Stimulated activated CD8-positive, alpha-beta memory T cell treated with anti-CD3 and anti-CD28 coated beads, Interleukin-15, amount 100 ng/mL, for 48 hours (primary cell): ENCODE data around the gene PADI3.
"Not testable (repeated sequence)": the region's sequence is repeated elsewhere in the genome, so short reads cannot be mapped to it uniquely, and the experiment has no call there.

Source experiments
- DNase-seq, 2 donors: peaks; one replicate each; pipeline ENCODE4 v3.0.0-alpha.2; 2020; ENCODE audit warnings: low read depth in 2 of 2

PADI3 gene

DNA sequence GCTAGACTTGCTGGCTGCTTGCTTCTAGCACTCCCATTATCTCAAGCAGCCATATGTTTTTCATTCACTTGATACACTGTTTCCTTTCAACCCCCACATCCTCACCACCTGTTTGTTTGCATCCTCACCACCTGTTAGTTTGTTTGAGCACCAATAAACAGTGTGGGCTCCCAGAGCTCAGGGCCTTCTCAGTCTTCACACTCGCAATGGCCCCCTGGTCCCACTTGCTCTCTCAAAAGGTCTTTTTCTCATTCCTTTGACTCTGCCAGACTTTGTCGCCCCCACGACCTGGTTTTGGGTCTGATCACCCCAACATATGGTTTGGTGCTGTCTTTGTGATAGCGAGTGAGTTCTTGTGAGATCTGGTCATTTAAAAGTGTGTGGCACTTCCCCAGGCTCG, 52.9 kb downstream of the PADI3 start:
- DNase-seq: no peak

DNA sequence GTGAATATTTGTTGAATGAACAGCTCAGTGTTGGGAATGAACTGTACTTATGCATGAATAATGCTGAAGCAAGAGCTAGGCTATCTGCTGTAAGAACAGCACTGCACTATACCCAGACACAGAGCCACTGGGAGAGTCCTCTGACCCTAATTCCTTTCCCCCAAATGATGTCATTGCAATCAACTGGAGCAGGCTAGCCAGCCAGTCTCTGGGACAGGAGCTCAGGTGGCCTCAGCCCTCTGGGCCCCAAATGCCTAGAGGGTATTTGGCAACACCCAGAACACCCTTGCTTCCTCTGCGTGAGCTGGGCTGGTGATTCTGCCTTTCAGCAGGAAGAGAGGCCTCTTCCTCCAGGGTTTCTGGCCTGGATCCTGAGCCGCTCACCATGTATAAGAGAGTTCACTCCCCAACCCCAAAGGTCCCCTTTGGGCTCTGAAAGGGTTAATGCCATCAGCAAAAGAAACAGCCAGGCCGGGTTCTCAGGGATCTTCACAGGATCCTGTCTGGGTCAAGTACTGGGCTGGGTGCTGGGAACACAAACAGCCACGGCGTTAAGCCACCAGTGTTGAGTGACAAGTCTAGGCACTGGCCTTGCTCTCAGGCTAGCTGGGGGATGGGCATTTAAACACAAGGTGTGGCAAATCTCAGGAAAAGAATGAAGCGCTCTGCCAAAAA, 55.4 kb downstream of the PADI3 start:
- no peak for DNase-seq

DNA sequence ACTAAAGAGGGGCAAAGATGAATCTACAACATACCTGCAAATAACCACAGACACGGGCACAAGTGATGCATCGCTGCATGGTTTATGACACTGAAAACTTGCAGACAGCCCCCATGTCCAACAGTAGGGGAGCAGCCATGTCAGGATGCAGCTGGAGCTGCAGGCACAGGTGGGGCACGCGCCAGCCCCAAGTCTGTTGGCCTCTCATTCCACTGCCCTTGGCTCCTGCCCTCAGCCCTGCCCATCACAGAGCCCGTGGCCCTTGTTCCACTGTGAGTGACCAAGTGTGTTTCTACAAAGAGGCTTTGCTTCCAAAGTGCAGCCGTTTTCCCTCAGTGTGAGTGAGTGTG, 55.9 kb downstream of the PADI3 start:
- no peak for DNase-seq

DNA sequence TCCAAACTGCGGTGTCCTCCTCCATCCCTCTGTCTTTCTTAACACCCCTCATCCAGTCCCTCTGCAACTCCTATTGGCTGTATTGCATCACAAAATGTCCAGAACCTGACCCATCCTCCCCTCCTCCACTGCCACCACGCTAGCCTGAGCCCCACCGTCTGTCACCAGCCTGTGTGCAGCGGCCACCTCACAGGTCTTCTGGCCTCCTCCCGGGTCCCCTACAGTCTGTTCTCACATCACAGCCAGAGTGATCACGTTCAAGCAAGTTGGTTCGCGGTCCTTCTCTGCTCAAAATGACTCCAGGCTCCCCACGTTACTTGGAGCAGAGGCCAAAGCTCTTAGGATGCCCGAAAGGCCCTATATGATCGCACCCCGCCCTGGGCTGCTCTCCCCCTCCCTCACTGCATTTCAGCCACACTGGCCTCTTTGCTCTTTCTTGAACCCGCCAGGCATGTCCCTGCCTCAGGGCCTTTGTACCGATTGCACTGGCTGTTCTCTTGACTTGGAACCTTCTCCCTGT, 56.7 kb downstream of the PADI3 start:
- no peak for DNase-seq

DNA sequence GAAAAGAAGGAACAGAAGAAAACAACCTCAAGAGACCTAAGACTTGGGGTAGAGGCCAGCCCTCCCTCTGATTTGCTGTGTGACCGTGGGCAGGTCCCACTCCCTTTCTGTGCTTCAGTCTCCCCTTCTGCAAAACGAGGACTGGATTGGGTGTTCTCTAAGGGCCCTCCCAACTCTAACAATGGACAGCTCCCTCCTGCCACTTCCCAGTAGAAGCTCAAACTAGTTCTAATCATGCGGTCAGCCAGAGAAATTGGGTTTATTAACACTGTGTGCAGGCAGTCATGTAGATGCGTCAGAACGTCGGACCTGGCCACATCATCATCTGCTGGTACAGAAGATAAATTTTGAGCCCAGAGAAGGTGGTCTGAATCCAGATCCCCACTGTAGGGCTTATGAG, 57.5 kb downstream of the PADI3 start:
- no peak for DNase-seq

DNA sequence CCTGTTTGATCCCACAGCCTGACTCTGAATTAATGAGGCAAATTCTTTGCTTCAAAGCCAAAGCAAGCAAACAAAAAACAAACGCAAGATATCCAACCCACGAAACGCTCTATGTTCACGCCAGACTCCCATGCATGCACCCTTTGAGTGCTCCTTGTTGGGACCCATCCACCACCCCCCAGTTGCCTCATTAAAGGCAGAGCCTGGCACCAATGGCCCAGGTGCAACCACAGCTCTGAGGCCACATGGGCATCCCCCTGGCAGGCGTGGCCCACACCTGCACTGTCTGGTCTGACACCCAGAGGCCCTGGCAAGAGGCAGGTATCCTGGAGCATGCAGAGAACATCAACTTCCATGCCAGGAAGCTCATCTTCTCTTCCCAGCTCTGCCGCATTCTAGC, 58.0 kb downstream of the PADI3 start:
- DNase-seq: no peak

DNA sequence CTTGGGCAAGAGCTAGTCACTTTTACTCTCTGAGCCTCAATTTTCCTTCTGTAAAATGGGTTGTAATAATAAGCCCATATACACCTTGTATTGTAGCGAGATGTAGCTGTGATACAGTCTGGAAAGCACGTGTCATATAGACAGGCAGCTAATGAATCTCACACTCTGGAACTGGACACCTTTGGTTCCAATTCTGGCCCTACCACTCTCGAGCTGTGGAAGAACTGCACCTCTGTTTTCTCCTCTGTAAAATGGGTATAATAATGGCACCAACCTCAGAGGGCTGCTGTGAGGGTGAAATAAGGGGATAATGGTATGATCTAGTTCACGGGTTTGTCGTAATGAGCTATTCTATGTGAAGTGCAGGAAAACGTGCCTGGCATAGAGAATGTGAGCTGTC, 58.4 kb downstream of the PADI3 start:
- DNase-seq: no peak

DNA sequence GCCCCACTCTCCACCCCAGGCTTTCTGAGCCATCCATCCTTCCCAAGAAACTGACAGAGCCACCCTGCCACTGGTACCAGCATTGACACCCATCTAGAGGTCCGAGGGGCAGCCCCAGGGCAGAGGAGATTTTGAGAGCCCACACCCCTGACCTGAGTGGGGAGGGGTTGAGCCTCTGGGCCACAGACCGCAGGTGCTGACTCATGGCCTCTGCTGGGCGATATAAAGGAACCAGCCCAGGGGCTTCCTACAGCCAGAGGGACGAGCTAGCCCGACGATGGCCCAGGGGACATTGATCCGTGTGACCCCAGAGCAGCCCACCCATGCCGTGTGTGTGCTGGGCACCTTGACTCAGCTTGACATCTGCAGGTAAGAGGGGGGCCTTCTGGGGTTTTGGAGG, 59.0 kb downstream of the PADI3 start, which contains the start of gene PADI4:
Gene PADI4, plus strand, starts transcription at position 252 of the 400 bp plus-strand sequence. Its CDS starts 26 bp downstream, at position 278.
- no peak for DNase-seq

DNA sequence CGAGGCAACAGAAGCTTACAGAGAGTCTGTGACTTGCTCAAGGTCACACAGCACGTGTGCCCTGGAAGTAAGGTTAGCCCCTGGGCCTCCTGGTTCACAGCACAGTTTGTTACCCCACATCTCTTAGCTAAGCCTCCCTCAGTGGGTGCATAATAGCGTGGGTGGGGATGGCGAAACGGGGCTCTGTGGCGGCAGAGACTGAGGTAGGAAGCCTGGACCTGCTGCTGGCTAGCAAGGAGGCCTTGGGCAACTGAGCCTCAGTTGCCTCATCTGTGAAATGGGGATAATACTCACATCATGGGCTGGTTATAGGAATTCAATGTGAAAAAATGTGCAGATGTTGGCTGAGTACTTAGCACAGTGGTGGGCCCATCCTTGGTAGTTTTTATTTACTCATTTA, 59.7 kb downstream of the PADI3 start:
- no peak for DNase-seq

DNA sequence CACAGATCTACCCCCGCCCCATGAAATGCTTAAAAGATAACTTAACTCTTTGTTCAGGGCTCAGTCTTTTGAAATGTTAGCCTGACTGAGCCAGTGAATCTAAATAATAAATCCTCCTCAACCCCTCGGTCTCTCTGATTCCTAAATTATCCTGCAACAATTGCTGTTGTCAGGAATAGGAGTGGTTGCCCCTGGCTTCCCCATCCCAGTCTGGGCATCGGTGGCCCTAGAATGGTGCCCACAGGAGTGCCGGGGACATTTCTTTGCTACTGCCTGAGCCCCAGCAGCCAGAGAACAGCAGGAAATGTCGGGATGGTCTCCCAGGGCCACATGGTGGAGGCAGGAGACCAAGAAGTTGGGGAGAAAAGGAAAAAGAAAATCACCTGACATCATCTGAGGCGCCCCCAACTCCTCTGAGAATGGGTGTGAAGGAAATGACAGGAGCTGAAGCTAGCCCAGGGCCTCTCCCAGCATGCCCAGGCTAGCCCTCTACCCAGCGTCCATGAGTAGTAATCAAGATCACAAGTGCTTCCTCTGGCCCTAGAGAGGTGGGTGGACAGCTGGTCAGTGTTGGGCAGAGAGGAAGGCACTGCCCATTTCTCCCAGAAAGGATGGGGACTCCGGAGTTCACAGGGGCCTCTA, 60.6 kb downstream of the PADI3 start:
- DNase-seq: no peak

DNA sequence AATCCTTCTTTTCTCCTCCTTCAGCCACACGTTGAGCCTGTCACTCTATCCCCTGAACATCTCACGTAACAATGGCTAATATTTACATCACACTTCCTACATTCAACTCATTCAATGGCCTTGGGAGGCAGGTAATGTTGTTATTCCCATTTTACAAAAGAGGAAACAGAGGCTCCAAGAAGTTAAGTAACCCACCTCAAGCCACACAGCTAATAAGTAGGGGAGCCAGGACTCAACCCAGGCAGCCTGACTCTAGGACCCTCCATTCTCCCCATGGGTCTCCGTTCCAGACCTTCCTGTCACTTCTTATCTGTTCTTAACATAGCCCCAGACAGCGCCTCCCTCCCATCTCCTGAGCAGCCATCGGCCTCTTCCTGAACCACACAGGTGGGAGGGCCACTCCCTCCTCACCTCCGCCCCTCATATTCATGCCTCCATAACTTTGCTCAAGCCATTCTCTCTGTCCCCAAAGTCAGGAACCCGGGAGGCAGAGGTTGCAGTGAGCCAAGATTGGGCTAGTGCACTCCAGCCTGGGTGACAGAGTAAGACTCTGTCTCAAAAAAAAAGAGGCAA, 61.3 kb downstream of the PADI3 start:
- DNase-seq: no peak

DNA sequence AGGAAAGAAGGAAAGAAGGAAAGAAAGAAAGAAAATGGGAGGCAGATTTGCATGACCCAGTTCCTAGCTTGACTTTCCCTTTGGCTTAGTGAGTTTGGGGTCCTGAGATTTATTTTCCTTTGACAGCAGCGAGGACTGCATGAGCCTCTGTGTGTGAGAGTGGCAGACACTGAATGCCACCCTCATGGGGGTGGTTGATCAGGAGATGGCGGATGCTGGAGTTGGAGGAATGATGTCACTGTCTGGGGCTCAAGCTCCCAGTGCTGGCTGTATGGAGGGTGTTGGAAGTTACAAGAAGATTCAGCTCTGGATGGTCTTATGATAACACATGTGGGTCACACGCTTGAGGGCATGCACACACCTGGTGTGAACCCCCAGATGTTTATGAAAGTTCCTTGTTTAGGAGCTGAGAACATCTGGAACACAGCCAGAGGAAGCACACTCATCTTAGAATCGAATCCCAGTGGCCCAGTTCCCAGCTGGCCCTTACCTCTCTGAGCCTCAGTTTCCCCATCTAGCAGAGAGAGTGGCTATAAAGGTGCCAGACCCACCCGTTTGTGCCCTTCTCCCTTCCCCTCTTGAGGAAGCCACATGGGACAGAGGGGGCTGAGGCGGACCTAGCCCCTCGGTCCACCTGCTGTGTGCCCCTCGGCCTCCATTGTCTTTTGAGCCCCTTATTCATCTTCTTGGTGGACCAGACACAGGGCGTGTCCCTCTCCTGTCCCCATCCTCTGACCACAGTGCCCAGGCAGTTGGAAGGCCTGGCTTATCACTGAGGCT, 64.8 kb downstream of the PADI3 start:
- DNase-seq: no peak

DNA sequence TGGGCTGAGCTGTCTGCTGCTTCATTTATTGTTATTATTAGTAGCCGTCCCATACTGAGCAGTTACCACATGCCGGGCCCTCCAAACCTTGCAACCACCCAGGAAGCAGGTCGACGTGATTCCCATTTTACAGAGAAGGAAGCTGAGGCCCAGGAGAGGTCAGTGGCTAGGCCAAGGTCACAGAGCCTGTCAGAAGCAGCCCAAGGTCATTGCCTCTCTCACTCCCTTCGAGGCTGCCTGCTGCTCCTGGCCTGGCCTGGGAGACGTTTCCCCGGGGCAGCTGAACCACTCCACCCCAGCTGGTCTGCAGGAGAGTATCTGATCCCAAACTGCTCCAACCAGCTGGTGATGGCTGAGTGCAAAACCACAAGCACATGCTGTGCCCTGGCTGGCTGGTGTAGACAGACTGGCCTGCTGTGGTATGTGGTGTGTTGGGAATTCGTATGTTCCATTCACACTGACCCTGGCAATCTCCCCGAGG, 65.6 kb downstream of the PADI3 start:
- no peak for DNase-seq

DNA sequence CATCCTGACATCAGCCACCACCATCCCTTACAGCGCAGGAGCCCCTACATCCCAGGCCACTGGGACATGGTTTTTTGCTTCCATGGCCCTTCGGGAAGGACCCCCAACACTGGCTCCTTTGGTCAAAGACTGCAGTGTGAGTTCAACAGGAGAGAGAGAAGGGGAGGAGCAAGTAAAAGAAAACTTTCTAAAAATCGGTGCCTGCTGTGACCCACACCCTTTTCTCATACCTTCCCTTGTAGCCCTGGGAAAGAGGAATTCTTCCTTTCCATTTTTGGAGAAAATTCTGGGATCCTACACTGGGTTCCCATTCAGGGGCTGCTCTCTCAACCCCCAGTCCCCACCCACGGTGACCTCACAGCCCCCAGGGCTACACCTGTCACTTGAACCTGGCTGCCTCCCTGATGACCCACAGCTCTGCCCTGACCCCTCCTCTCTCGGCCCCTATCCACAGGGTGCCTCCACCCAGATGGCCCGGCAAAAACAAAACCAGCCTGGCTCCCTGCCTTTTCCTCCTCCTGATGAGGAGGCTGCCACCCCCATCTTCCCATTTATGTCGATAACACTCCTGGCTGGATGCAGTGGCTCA, 66.7 kb downstream of the PADI3 start:
- DNase-seq: no peak

DNA sequence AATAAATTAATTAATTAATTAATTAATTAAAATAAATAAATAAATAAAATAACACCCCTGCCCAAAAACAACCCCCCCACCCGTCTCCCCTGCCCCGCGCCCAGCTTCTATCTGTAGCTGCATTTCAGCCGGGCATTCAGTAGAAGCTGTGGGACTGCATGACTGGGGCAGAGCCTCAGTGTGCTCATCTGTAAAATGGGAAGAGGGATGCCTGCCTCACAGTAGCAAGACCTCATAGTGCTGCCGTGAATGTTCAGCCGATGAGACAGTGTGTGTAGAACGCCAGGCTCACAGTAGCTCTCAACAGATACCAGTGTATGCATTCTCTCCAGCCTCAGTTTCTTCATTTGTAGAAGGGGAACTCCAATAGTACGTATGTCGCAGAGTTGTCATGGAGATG, 67.8 kb downstream of the PADI3 start:
- no peak for DNase-seq

DNA sequence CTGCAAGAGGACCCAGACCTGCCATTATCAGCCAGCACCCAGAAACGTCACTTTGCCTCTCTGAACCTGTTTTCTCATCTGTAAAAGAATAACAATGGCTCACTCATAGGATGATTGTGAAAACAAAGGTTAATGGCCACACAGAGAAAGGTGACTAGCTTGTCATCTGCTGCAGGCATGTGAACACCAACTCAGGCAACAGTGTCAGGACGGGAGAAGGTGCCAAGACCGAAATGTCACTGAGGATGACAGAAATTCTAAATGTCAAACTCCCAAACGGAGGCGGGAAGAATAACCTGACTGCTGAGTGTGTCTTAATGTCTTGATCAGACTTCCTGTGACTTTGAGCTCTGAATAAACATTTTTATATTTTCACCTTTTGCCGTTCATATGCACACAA, 69.4 kb downstream of the PADI3 start:
- DNase-seq: no peak

DNA sequence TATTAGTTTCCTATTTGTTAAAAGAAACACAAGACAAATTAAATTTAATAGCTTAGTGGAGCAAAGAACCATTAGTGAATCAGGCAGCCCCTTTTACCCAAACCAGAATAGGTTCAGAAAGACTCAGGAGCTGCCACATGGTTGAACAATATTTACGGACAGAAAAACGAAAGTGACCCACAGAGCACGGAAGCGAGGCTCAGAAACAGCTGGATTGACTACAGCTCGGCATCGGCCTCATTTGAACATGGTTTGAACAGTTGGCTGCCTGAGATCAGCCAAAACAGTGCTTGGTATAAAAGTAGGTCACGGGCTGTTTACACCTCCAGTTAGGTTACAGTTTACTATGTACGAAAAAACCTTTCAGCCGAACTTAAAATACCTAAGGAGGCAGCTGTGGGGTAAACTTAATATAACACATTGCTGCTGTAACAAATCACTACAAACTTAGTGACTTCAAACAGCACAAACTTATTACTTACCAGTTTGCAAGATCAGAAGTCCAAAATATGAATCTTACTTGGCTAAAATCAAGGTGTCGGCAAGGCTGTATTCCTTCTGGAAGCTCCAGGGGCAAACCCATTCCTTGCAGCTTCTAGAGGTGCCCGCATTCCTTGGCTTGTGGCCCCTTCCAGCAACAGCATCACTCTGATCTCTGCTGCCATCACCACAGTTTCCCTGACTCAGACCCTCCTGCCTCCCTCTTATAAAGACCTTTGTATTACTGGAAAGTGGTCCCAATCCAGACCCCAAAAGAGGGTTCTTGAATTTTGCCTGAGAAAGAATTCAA, 70.9 kb downstream of the PADI3 start:
- no peak for DNase-seq

DNA sequence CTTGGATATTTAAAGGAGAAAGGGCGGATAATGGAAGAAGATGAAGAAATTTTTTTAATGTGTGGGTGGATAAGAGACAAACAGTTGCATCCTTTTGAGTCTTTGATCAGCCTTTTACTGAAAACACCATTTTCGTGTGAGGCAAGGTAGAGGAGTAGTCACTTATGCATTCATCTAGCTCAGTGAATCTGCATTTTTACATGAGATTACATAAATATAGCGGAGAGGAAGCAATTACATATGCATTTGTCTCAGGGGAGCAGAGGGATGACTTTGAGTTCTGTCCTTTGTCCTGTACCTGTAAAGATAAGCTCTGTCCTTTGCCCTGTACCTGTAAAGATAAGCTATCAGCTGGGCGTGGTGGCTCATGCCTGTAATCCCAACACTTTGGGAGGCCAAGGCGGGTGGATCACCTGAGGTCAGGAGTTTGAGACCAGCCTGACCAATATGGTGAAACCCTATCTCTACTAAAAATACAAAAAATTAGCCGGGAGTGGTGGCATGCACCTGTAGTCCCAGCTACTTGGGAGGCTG, 73.0 kb downstream of the PADI3 start:
- DNase-seq: not testable (repeated sequence)

DNA sequence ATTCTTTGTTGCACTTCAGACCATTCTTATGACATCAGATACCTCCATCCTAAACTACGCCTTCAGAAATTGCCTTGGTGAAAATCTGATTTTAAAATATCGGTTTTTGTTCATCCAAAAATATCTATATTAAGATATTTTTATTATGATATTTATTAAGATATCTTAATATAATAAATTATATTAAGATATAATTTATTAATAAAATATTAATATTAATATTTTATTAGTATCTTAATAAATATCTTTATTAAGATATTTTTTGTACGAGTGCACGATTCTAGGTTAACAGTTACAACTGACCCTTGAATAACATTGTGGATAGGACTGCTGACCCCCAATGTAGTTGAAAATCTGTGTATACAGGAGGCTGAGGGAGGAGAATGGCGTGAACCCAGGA, 80.0 kb downstream of the PADI3 start:
- no peak for DNase-seq

DNA sequence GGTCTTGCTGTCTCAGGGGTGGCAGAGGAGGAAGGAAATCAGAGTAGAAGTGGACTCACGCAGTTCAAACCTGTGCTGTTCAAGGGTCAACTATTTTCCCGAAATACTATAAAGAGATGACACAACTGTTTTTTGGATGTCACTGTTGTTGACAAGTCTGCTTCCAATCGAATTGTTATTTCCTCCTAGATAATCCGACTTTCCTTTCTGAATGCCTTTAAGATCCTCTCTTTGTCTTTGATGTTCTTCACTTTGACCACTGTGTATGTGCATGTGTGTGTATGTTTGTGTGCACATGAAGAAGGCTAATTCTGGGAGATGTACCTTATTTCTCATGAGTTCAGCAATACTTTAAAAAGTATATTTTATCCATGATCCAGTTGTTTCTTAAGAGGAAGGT, 80.7 kb downstream of the PADI3 start:
- no peak for DNase-seq

DNA sequence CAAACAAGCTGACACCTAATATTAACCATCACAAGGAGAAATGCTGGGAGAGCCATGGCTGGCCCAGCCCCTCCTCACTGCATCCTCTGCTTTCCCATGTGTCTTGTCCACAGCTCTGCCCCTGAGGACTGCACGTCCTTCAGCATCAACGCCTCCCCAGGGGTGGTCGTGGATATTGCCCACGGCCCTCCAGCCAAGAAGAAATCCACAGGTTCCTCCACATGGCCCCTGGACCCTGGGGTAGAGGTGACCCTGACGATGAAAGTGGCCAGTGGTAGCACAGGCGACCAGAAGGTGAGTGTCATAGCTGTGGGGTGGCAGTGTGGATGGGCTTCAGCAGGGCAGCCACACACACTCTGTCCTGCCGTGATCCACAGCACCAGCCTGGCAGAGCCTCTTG, 82.0 kb downstream of the PADI3 start:
- DNase-seq: no peak
